Skeletal muscle tissue (tissue), 4 donors: Measurements from ENCODE around the gene KCNJ8. TPM values are rescaled to one million over a fixed set of nuclear protein-coding genes. Genes with fewer than 3 reads are reported as not detected.

Source experiments
- H3K27ac ChIP-seq: one replicate; pipeline ENCODE4 v1.7.0; 2013; ENCODE audit warnings: mild to moderate bottlenecking, low read depth, low read length, inconsistent platforms
- H3K27me3 ChIP-seq, 3 donors: one replicate each; pipeline ENCODE4 v1.7.0; 2013; ENCODE audit warnings: low read length in 3 of 3; ENCODE audit not compliant: control insufficient read depth in 3 of 3, insufficient read depth in 3 of 3
- H3K36me3 ChIP-seq, 3 donors: one replicate each; pipeline ENCODE4 v1.7.0; 2013; ENCODE audit warnings: low read length in 3 of 3; ENCODE audit not compliant: control insufficient read depth in 3 of 3, insufficient read depth in 3 of 3
- H3K4me1 ChIP-seq, 3 donors: one replicate each; pipeline ENCODE4 v1.7.0; 2013; ENCODE audit warnings: low read length in 3 of 3, mild to moderate bottlenecking in 3 of 3; ENCODE audit not compliant: control insufficient read depth in 3 of 3, insufficient read depth in 3 of 3
- H3K4me3 ChIP-seq, 3 donors: one replicate each; pipeline ENCODE4 v1.7.0; 2013; ENCODE audit warnings: low read length in 3 of 3
- H3K9ac ChIP-seq, 3 donors: one replicate each; pipeline ENCODE4 v1.7.0; 2013; ENCODE audit warnings: low read length in 3 of 3, mild to moderate bottlenecking in 3 of 3, moderate library complexity in 2 of 3, low read depth in 1 of 3
- H3K9me3 ChIP-seq, 3 donors: one replicate each; pipeline ENCODE4 v1.7.0; 2013; ENCODE audit warnings: low read length in 3 of 3; ENCODE audit not compliant: control insufficient read depth in 3 of 3
- total RNA-seq: library from RNA; depleted of rRNA; stranded (reverse); fragments of >200 nt; gene quantifications from one replicate; pipeline ENCODE4 v1.2.3, GENCODE V29; 2014
- donor health status: Osteomylitis.

The KCNJ8 gene
- total RNA-seq, 1 donor from 2014 or later, result 32.4 TPM

- no peak overlapping the region for H3K27ac ChIP-seq
Observed at GRCh38 chr12:21769307-21769706, 5.2 kb downstream of the KCNJ8 start.

GRCh38 chr12:21766403-21766802, 8.1 kb downstream of the KCNJ8 start:
- Histone ChIP-seq H3K4me3 (no peak overlapping the region), H3K27ac (no peak overlapping the region)

More at GRCh38 chr12:21769307-21769706, 5.2 kb downstream of the KCNJ8 start:
- peaks cover 0 to 11% (median 0%) of the 10 kb centered on the region in 3 donors for H3K27me3 ChIP-seq
- peaks cover 0 to 3% (median 3%) of the 10 kb centered on the region in 3 donors for H3K36me3 ChIP-seq
- no peak overlapping the region for H3K9ac ChIP-seq
- H3K9me3 ChIP-seq, result no peaks in the 10 kb centered on the region
- peaks cover 4 to 6% (median 6%) of the 10 kb centered on the region in 3 donors for H3K4me1 ChIP-seq
- H3K4me3 ChIP-seq, result no peak overlapping the region

GRCh38 chr12:21764950-21765349, 9.6 kb downstream of the KCNJ8 start:
- no peaks in the 10 kb centered on the region for H3K4me1 ChIP-seq
- no peaks in the 10 kb centered on the region for H3K27me3 ChIP-seq
- peaks cover 0 to 3% (median 3%) of the 10 kb centered on the region in 3 donors for H3K36me3 ChIP-seq
- H3K4me3 ChIP-seq, result no peak overlapping the region
- no peaks in the 10 kb centered on the region for H3K9me3 ChIP-seq
- no peak overlapping the region for H3K27ac ChIP-seq
- no peak overlapping the region for H3K9ac ChIP-seq

More at GRCh38 chr12:21766403-21766802, 8.1 kb downstream of the KCNJ8 start:
- no peaks in the 10 kb centered on the region for H3K9me3 ChIP-seq
- no peaks in the 10 kb centered on the region for H3K4me1 ChIP-seq
- peaks cover 0 to 3% (median 3%) of the 10 kb centered on the region in 3 donors for H3K36me3 ChIP-seq
- H3K27me3 ChIP-seq, result no peaks in the 10 kb centered on the region
- no peak overlapping the region for H3K9ac ChIP-seq

GRCh38 chr12:21764065-21764464, 10.4 kb downstream of the KCNJ8 start:
- H3K27ac ChIP-seq, result no peak overlapping the region

GRCh38 chr12:21763531-21763930, 11.0 kb downstream of the KCNJ8 start:
- Histone ChIP-seq H3K4me3 (no peak overlapping the region), H3K4me1 (no peaks in the 10 kb centered on the region), H3K9me3 (no peaks in the 10 kb centered on the region)

More at GRCh38 chr12:21764065-21764464, 10.4 kb downstream of the KCNJ8 start:
- Histone ChIP-seq H3K27me3 (no peaks in the 10 kb centered on the region), H3K4me3 (no peak overlapping the region), H3K9me3 (no peaks in the 10 kb centered on the region), H3K9ac (no peak overlapping the region), H3K36me3 (peaks cover 0 to 3% (median 3%) of the 10 kb centered on the region in 3 donors), H3K4me1 (no peaks in the 10 kb centered on the region)

GRCh38 chr12:21759737-21760136, 14.8 kb downstream of the KCNJ8 start:
- H3K9ac ChIP-seq, result no peak overlapping the region
- H3K27ac ChIP-seq, result no peak overlapping the region
- H3K4me1 ChIP-seq, result no peaks in the 10 kb centered on the region
- no peaks in the 10 kb centered on the region for H3K36me3 ChIP-seq
- H3K9me3 ChIP-seq, result no peaks in the 10 kb centered on the region
- H3K4me3 ChIP-seq, result no peak overlapping the region
- H3K27me3 ChIP-seq, result no peaks in the 10 kb centered on the region

More at GRCh38 chr12:21763531-21763930, 11.0 kb downstream of the KCNJ8 start:
- Histone ChIP-seq H3K9ac (no peak overlapping the region), H3K36me3 (peaks cover 0 to 3% (median 3%) of the 10 kb centered on the region in 3 donors), H3K27ac (no peak overlapping the region), H3K27me3 (no peaks in the 10 kb centered on the region)

GRCh38 chr12:21757735-21758134, 16.8 kb downstream of the KCNJ8 start:
- no peak overlapping the region for H3K27ac ChIP-seq
- no peak overlapping the region for H3K4me3 ChIP-seq
- H3K9ac ChIP-seq, result no peak overlapping the region
- no peaks in the 10 kb centered on the region for H3K4me1 ChIP-seq
- H3K36me3 ChIP-seq, result no peaks in the 10 kb centered on the region
- no peaks in the 10 kb centered on the region for H3K27me3 ChIP-seq
- no peaks in the 10 kb centered on the region for H3K9me3 ChIP-seq

- H3K9me3 ChIP-seq, result no peaks in the 10 kb centered on the region
- H3K9ac ChIP-seq, result no peak overlapping the region
Observed at GRCh38 chr12:21756699-21757098, 17.8 kb downstream of the KCNJ8 start.

GRCh38 chr12:21751517-21751916, 23.0 kb downstream of the KCNJ8 start:
- H3K9me3 ChIP-seq, result no peaks in the 10 kb centered on the region
- H3K27ac ChIP-seq, result no peak overlapping the region

More at GRCh38 chr12:21756699-21757098, 17.8 kb downstream of the KCNJ8 start:
- Histone ChIP-seq H3K27me3 (no peaks in the 10 kb centered on the region), H3K27ac (no peak overlapping the region), H3K4me3 (no peak overlapping the region), H3K4me1 (no peaks in the 10 kb centered on the region), H3K36me3 (no peaks in the 10 kb centered on the region)

GRCh38 chr12:21745258-21745657, 29.2 kb downstream of the KCNJ8 start:
- H3K9me3 ChIP-seq, result no peaks in the 10 kb centered on the region
- no peak overlapping the region for H3K27ac ChIP-seq
- H3K4me3 ChIP-seq, result no peak overlapping the region
- H3K9ac ChIP-seq, result no peak overlapping the region
- H3K36me3 ChIP-seq, result no peaks in the 10 kb centered on the region
- no peaks in the 10 kb centered on the region for H3K4me1 ChIP-seq
- no peaks in the 10 kb centered on the region for H3K27me3 ChIP-seq

More at GRCh38 chr12:21751517-21751916, 23.0 kb downstream of the KCNJ8 start:
- H3K4me3 ChIP-seq, result no peak overlapping the region
- no peaks in the 10 kb centered on the region for H3K27me3 ChIP-seq
- H3K9ac ChIP-seq, result no peak overlapping the region
- no peaks in the 10 kb centered on the region for H3K36me3 ChIP-seq
- H3K4me1 ChIP-seq, result no peaks in the 10 kb centered on the region
